SK-N-MC (cell line): ENCODE data around the gene ASB17.
"Not testable (repeated sequence)": the region's sequence is repeated elsewhere in the genome, so short reads cannot be mapped to it uniquely, and the experiment has no call there.

Source experiments
- DNase-seq: peaks from one replicate; pipeline ENCODE4 v3.0.0-alpha.2; 2011; ENCODE audit warnings: low read depth, low spot score
- H3K27ac ChIP-seq: fragments of 200-600 bp; sonication (generic); 2 replicates; pipeline ENCODE4 v1.5.1; 2016; ENCODE audit warnings: mixed run types
- H3K36me3 ChIP-seq: fragments of 200-600 bp; sonication (generic); 2 replicates; pipeline ENCODE4 v1.6.1; 2017; ENCODE audit warnings: antibody characterized with exemption, low read length, mixed read lengths; ENCODE audit not compliant: insufficient read depth
- H3K4me3 ChIP-seq: fragments of 200-600 bp; sonication (generic); 2 replicates; pipeline ENCODE4 v1.5.1; 2016
- H3K9ac ChIP-seq: fragments of 200-600 bp; sonication (generic); 2 replicates; pipeline ENCODE4 v1.8.0; 2017; ENCODE audit warnings: mixed run types, mixed read lengths; ENCODE audit not compliant: insufficient read length
- H3K9me3 ChIP-seq: fragments of 200-600 bp; sonication (generic); 2 replicates; pipeline ENCODE4 v1.6.1; 2017; ENCODE audit warnings: low read depth, mild to moderate bottlenecking, antibody characterized with exemption, low read length, moderate library complexity, mixed read lengths
- EZH2 ChIP-seq: fragments of 200-600 bp; sonication (generic); IDR thresholded peaks from one replicate; pipeline ENCODE4 v1.6.1; 2017; ENCODE audit warnings: antibody characterized with exemption
- FOXP2 ChIP-seq: optimal IDR thresholded peaks from 2 replicates; pipeline ENCODE3; 2011; ENCODE audit warnings: mild to moderate bottlenecking, moderate library complexity; ENCODE audit not compliant: insufficient read depth; ENCODE audit errors: extremely low read length, control extremely low read depth
- POLR2AphosphoS5 ChIP-seq: IDR thresholded peaks from 2 replicates; pipeline ENCODE4 v1.6.1; 2012; ENCODE audit warnings: mild to moderate bottlenecking, low read depth, low read length, borderline replicate concordance

ASB17 gene, protein sequence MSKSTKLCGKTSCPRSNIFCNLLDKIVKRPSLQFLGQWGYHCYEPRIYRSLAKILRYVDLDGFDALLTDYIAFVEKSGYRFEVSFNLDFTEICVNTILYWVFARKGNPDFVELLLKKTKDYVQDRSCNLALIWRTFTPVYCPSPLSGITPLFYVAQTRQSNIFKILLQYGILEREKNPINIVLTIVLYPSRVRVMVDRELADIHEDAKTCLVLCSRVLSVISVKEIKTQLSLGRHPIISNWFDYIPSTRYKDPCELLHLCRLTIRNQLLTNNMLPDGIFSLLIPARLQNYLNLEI

GRCh38 chr1:75932304-75932703 lies at the start of gene ASB17:
ASB17 (minus strand) TSS chr1:75932404; CDS start chr1:75932291, 113 bp downstream.
- no peak within 1 kb of the TSS for H3K27ac ChIP-seq
- H3K9me3 ChIP-seq: no peaks in the 10 kb centered on the region
- no peak within 1 kb of the TSS for H3K9ac ChIP-seq
- no peak within 1 kb of the TSS for H3K4me3 ChIP-seq
- TF ChIP-seq EZH2 (no peak), FOXP2 (no peak), POLR2AphosphoS5 (no peak)
- DNase-seq: no peak
- no peaks in the 10 kb centered on the region for H3K36me3 ChIP-seq

DNA sequence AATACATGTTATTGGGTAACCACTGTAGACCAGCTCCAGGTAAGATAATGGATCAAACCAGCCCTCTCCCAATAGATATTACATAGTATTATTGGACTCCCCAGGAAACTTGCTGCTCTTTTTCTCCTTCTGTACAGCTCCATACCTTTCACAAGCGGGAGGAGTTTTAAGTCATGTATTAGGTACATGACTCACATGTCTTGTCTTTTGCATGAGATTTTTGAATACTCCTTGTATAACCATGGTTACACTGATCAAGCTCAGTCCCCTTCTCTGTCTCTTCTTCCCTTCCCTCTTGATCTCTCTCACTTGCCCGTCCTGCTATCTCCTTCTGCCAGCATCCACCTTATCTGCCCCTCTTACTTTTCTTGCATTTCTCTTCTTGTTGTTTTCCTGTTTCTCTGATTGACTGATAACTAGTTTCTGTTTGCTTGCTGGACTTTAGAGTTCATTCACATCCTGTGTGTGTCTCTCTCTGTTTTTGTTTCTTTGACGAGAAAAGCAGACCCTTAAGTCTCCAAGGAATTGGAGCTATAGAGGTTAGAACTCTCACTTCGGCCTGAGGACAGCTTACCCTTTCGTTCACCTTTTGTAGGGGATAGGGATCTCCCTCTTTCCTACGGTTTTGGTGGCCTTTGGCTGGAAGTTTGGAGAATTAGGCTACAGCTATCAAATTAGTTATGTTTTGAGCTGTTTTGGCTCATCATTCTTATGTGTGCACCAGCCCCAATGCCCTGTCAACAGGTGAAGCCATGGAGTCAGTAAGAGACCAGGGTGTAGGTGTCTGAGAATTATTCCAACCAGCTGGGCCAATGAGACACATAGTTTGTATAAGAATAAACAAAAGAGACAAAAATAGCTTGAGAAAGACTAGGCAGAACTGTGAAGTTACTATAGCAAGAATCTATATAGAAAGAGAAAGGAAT lies 49.0 kb upstream of the ASB17 start:
- no peaks in the 10 kb centered on the region for H3K36me3 ChIP-seq
- no peak overlapping the region for H3K4me3 ChIP-seq
- H3K9ac ChIP-seq: no peak overlapping the region
- no peak for DNase-seq
- H3K9me3 ChIP-seq: peaks cover 4% of the 10 kb centered on the region; the same call in 1 of the 2 replicates
- no peak for TF ChIP-seq EZH2
- no peak for TF ChIP-seq FOXP2
- TF ChIP-seq POLR2AphosphoS5: no peak
- no peak overlapping the region for H3K27ac ChIP-seq

DNA sequence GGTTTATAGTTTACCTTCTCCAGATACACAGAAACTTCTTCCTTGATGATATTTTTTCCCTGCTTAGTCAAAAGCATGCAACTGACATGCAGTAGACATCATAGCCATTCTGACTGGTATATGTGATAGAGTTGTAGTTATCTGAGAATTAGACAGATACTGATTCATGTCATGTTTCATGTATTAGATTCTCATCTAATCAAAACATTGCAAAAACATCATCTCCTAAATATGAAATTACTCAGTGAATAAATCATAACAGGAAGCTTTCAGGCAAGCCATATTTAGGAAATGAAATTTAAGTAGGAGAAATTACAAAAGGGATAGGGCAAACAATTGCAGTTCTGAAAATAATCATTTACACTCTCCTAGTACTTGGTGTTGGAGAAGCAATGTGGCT lies 38.4 kb upstream of the ASB17 start:
- no peak for DNase-seq
- H3K27ac ChIP-seq: no peak overlapping the region
- TF ChIP-seq EZH2: no peak
- no peak for TF ChIP-seq FOXP2
- TF ChIP-seq POLR2AphosphoS5: no peak
- no peaks in the 10 kb centered on the region for H3K9me3 ChIP-seq
- no peak overlapping the region for H3K4me3 ChIP-seq
- H3K36me3 ChIP-seq: no peaks in the 10 kb centered on the region
- H3K9ac ChIP-seq: no peak overlapping the region

DNA sequence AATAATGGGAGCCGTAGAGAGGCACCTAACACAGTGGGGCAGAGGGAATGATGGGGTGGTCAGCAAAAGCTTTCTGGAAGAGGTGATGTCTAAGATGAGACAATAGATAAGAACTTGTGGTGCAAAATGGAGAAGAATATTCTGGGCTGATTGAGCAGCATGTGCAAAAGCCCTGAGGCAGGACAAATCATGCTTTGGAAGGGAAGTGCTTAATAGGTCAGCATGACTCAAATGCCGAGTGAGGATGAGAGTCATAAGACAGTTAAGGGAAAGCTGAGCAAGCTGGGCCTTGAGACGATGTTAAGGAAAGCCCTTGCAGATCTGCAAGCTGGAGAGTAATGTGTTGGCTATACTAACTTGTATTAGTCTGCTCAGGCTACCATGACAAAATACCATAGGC lies 37.3 kb upstream of the ASB17 start:
- Histone ChIP-seq H3K9ac (no peak overlapping the region), H3K27ac (no peak overlapping the region), H3K9me3 (no peaks in the 10 kb centered on the region), H3K4me3 (no peak overlapping the region), H3K36me3 (no peaks in the 10 kb centered on the region)
- no peak for TF ChIP-seq POLR2AphosphoS5
- TF ChIP-seq EZH2: no peak
- TF ChIP-seq FOXP2: no peak
- no peak for DNase-seq

- H3K36me3 ChIP-seq: no peaks in the 10 kb centered on the region
- no peaks in the 10 kb centered on the region for H3K9me3 ChIP-seq
- no peak overlapping the region for H3K9ac ChIP-seq
- H3K4me3 ChIP-seq: no peak overlapping the region
- DNase-seq: no peak
- H3K27ac ChIP-seq: no peak overlapping the region
- no peak for TF ChIP-seq POLR2AphosphoS5
- TF ChIP-seq FOXP2: no peak
- no peak for TF ChIP-seq EZH2
Measured at GRCh38 chr1:75967719-75968118, 35.5 kb upstream of the ASB17 start.

- Histone ChIP-seq H3K36me3 (no peaks in the 10 kb centered on the region), H3K27ac (no peak overlapping the region), H3K4me3 (no peak overlapping the region), H3K9me3 (no peaks in the 10 kb centered on the region), H3K9ac (no peak overlapping the region)
- DNase-seq: no peak
- TF ChIP-seq FOXP2 (no peak), POLR2AphosphoS5 (no peak), EZH2 (no peak)
Measured at GRCh38 chr1:75964760-75965408, 32.7 kb upstream of the ASB17 start.

- H3K9me3 ChIP-seq, H3K9ac ChIP-seq, H3K27ac ChIP-seq, H3K4me3 ChIP-seq, H3K36me3 ChIP-seq, DNase-seq: not testable (repeated sequence)
Measured at GRCh38 chr1:75964110-75964759, 32.0 kb upstream of the ASB17 start.

DNA sequence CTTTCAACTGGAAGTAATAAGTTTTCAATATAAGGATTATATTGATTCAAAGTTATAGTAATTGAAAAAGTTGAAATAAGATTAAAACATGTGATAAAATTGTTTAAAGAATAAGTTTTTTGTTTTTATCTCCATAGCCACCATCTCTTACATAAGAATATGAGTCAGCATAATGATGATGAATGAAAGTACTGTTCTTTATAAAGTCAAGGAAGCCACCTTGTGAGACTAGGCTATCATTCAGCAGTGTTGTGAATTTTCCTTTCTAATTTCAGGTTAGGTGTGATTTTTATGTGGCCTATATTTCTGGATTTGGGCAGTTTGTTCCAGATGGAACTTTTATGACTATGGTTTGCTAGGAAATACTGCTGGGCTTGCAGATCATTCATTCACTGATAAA lies 22.4 kb upstream of the ASB17 start:
- H3K27ac ChIP-seq: no peak overlapping the region
- TF ChIP-seq EZH2 (no peak), POLR2AphosphoS5 (no peak), FOXP2 (no peak)
- no peak for DNase-seq

More for the DNA sequence above, 22.4 kb upstream of the ASB17 start:
- H3K9me3 ChIP-seq: no peaks in the 10 kb centered on the region
- H3K4me3 ChIP-seq: no peak overlapping the region
- H3K36me3 ChIP-seq: no peaks in the 10 kb centered on the region
- no peak overlapping the region for H3K9ac ChIP-seq
